OCI-LY1 (cell line): Measurements from ENCODE around the gene SLC28A2.
A peak's percentile ranks its signal among the peaks of the same experiment; 100 is the strongest.

ENCODE experiments used
- H2AFZ ChIP-seq: fragments of 200-600 bp; sonication (generic), shearing (Covaris generic); 2 replicates; pipeline ENCODE4 v1.6.0; 2014; ENCODE audit warnings: antibody characterized with exemption, mild to moderate bottlenecking, low read length
- H3F3A ChIP-seq: fragments of 200-600 bp; sonication (generic), shearing (Covaris generic); 2 replicates; pipeline ENCODE4 v1.6.0; 2014; ENCODE audit warnings: mild to moderate bottlenecking, antibody characterized with exemption, low read length, moderate library complexity; ENCODE audit not compliant: insufficient read depth
- H3K27ac ChIP-seq: fragments of 200-600 bp; sonication (generic); 2 replicates; pipeline ENCODE4 v1.5.1; 2014; ENCODE audit warnings: low read length, mixed run types, mild to moderate bottlenecking, low read depth; ENCODE audit not compliant: poor library complexity, severe bottlenecking
- H3K27me3 ChIP-seq: fragments of 200-600 bp; sonication (generic); 2 replicates; pipeline ENCODE4 v1.6.0; 2014; ENCODE audit warnings: antibody characterized with exemption, mild to moderate bottlenecking, low read length, moderate library complexity; ENCODE audit not compliant: insufficient read depth
- H3K36me3 ChIP-seq: fragments of 200-600 bp; sonication (generic); 2 replicates; pipeline ENCODE4 v1.6.1; 2014; ENCODE audit warnings: mild to moderate bottlenecking, antibody characterized with exemption, low read length, moderate library complexity, mixed read lengths; ENCODE audit not compliant: insufficient read depth
- H3K4me1 ChIP-seq: fragments of 200-600 bp; sonication (generic); 2 replicates; pipeline ENCODE4 v1.5.1; 2014; ENCODE audit warnings: mild to moderate bottlenecking, low read length, moderate library complexity; ENCODE audit not compliant: insufficient read depth, severe bottlenecking
- H3K4me2 ChIP-seq: fragments of 200-600 bp; sonication (generic), shearing (Covaris generic); 2 replicates; pipeline ENCODE4 v1.6.1; 2014; ENCODE audit warnings: low read length
- H3K4me3 ChIP-seq: fragments of 200-600 bp; sonication (generic); 2 replicates; pipeline ENCODE4 v1.5.1; 2014; ENCODE audit warnings: low read length, low read depth, mild to moderate bottlenecking, mixed read lengths; ENCODE audit not compliant: poor library complexity, severe bottlenecking
- H3K79me2 ChIP-seq: fragments of 200-600 bp; shearing (Covaris generic); 2 replicates; pipeline ENCODE4 v1.6.1; 2016; ENCODE audit warnings: mixed run types, low read length, mixed read lengths; ENCODE audit not compliant: insufficient read depth
- H3K9ac ChIP-seq: fragments of 200-600 bp; sonication (generic), shearing (Covaris generic); 2 replicates; pipeline ENCODE4 v1.6.1; 2014; ENCODE audit warnings: mild to moderate bottlenecking, low read length, mixed read lengths
- H3K9me2 ChIP-seq: fragments of 200-600 bp; sonication (generic), shearing (Covaris generic); 2 replicates; pipeline ENCODE4 v1.6.1; 2014; ENCODE audit warnings: low read depth, mild to moderate bottlenecking, low read length, mixed read lengths
- H3K9me3 ChIP-seq: fragments of 200-600 bp; shearing (Covaris generic); 2 replicates; pipeline ENCODE4 v1.6.1; 2014; ENCODE audit warnings: low read length, mixed read lengths
- H4K20me1 ChIP-seq: fragments of 200-600 bp; sonication (generic), shearing (Covaris generic); 2 replicates; pipeline ENCODE4 v1.6.0; 2016; ENCODE audit warnings: mild to moderate bottlenecking, low read length; ENCODE audit not compliant: insufficient read depth
- CTCF ChIP-seq: fragments of 200-600 bp; sonication (generic), shearing (Covaris generic); IDR thresholded peaks from 2 replicates; pipeline ENCODE4 v1.5.1; 2017; ENCODE audit warnings: mild to moderate bottlenecking, antibody characterized with exemption, low read length, moderate library complexity, mixed read lengths
- EZH2 ChIP-seq: fragments of 200-600 bp; sonication (generic), shearing (Covaris generic); IDR thresholded peaks from 2 replicates; pipeline ENCODE4 v1.8.0; 2017; ENCODE audit warnings: borderline replicate concordance, mixed run types, mild to moderate bottlenecking, antibody characterized with exemption, low read length, moderate library complexity, mixed read lengths

SLC28A2 gene

GRCh38 chr15:45224621-45225217, 27.3 kb upstream of the SLC28A2 start:
- Histone ChIP-seq H3K9me3 (no peaks in the 10 kb centered on the region), H3K79me2 (no peaks in the 10 kb centered on the region), H2AFZ (no peak overlapping the region), H3K4me3 (no peak overlapping the region), H3K4me2 (no peak overlapping the region), H3K9ac (no peak overlapping the region), H4K20me1 (no peaks in the 10 kb centered on the region), H3F3A (no peaks in the 10 kb centered on the region), H3K27ac (no peak overlapping the region), H3K9me2 (no peaks in the 10 kb centered on the region), H3K36me3 (no peaks in the 10 kb centered on the region), H3K27me3 (0 out of 2 replicates have a peak, but pooled peaks cover 3% of the 10 kb centered on the region), H3K4me1 (no peaks in the 10 kb centered on the region)
- TF ChIP-seq EZH2 (no peak), CTCF (no peak)

- no peak overlapping the region for H3K27ac ChIP-seq
- peak; percentile 38; the same call in 1 of the 2 replicates for TF ChIP-seq CTCF
- no peak for TF ChIP-seq EZH2
- H3K36me3 ChIP-seq = no peaks in the 10 kb centered on the region
- 0 out of 2 replicates have a peak, but pooled peaks cover 3% of the 10 kb centered on the region for H3K27me3 ChIP-seq
- H3K9ac ChIP-seq = no peak overlapping the region
- H3K79me2 ChIP-seq = no peaks in the 10 kb centered on the region
- no peak overlapping the region for H3K4me2 ChIP-seq
- no peaks in the 10 kb centered on the region for H3K4me1 ChIP-seq
- no peak overlapping the region for H3K4me3 ChIP-seq
- no peak overlapping the region for H2AFZ ChIP-seq
- no peaks in the 10 kb centered on the region for H3F3A ChIP-seq
- H3K9me2 ChIP-seq = no peaks in the 10 kb centered on the region
- H3K9me3 ChIP-seq = no peaks in the 10 kb centered on the region
- no peaks in the 10 kb centered on the region for H4K20me1 ChIP-seq
Measured at GRCh38 chr15:45225506-45226273, 26.3 kb upstream of the SLC28A2 start.

- no peak overlapping the region for H3K4me2 ChIP-seq
- no peak overlapping the region for H3K27ac ChIP-seq
- H3K27me3 ChIP-seq = no peaks in the 10 kb centered on the region
- no peaks in the 10 kb centered on the region for H3K36me3 ChIP-seq
- H3K4me1 ChIP-seq = no peaks in the 10 kb centered on the region
- H3K9ac ChIP-seq = no peak overlapping the region
- H3K79me2 ChIP-seq = no peaks in the 10 kb centered on the region
- TF ChIP-seq EZH2 (no peak), CTCF (no peak)
- no peak overlapping the region for H3K4me3 ChIP-seq
- no peaks in the 10 kb centered on the region for H4K20me1 ChIP-seq
- H3F3A ChIP-seq = no peaks in the 10 kb centered on the region
- H3K9me3 ChIP-seq = no peaks in the 10 kb centered on the region
- H3K9me2 ChIP-seq = no peaks in the 10 kb centered on the region
- no peak overlapping the region for H2AFZ ChIP-seq
Measured at GRCh38 chr15:45228931-45229330, 23.1 kb upstream of the SLC28A2 start.
